HepG2 (cell line): ENCODE data around the gene COMP. TPM values are rescaled to one million over a fixed set of nuclear protein-coding genes. Genes with fewer than 3 reads are reported as not detected.

Source experiments
- DR1 ChIP-seq: sonication (generic); formaldehyde crosslinking; IDR thresholded peaks from 2 replicates; pipeline ENCODE4 v1.8.0; 2021; ENCODE audit warnings: mild to moderate bottlenecking, missing genetic modification reagents, inconsistent platforms
- GLMP ChIP-seq: sonication (generic); formaldehyde crosslinking; IDR thresholded peaks from 2 replicates; pipeline ENCODE4 v1.9.0; 2021; ENCODE audit warnings: missing genetic modification reagents, mild to moderate bottlenecking, borderline replicate concordance
- GMEB2 ChIP-seq: IDR thresholded peaks from 2 replicates; pipeline ENCODE4 v1.6.1; 2016; ENCODE audit warnings: missing biosample characterization, missing genetic modification reagents, low read depth
- HDAC1 ChIP-seq: sonication (generic); formaldehyde crosslinking; IDR thresholded peaks from 2 replicates; pipeline ENCODE4 v1.5.1; 2020; ENCODE audit warnings: mild to moderate bottlenecking, missing genetic modification reagents
- ISL2 ChIP-seq: sonication (generic); formaldehyde crosslinking; IDR thresholded peaks from 2 replicates; pipeline ENCODE4 v1.5.0; 2020; ENCODE audit warnings: missing genetic modification reagents
- MXI1 ChIP-seq: IDR thresholded peaks from 3 replicates; pipeline ENCODE4 v1.6.1; 2012; ENCODE audit warnings: low read depth, low read length, inconsistent platforms, borderline replicate concordance
- NR2F6 ChIP-seq, 2 experiments: IDR thresholded peaks; 2 replicates each; pipeline ENCODE4 v1.6.1; 2016; ENCODE audit warnings: antibody characterized with exemption in 1 of 2, mild to moderate bottlenecking in 1 of 2
- ONECUT2 ChIP-seq: sonication (generic); formaldehyde crosslinking; IDR thresholded peaks from 2 replicates; pipeline ENCODE4 v1.4.0; 2020; ENCODE audit warnings: missing genetic modification reagents
- RXRB ChIP-seq: IDR thresholded peaks from 2 replicates; pipeline ENCODE4 v1.6.1; 2016; ENCODE audit warnings: borderline replicate concordance, missing genetic modification reagents, missing compliant biosample characterization
- SMAD3 ChIP-seq: sonication (generic); formaldehyde crosslinking; IDR thresholded peaks from 2 replicates; pipeline ENCODE4 v1.4.0; 2020; ENCODE audit warnings: missing genetic modification reagents
- STAG1 ChIP-seq: sonication (generic); formaldehyde crosslinking; IDR thresholded peaks from 2 replicates; pipeline ENCODE4 v1.4.0; 2020; ENCODE audit warnings: missing genetic modification reagents
- TARDBP ChIP-seq: sonication (generic); formaldehyde crosslinking; IDR thresholded peaks from 2 replicates; pipeline ENCODE4 v1.8.0; 2022; ENCODE audit warnings: mild to moderate bottlenecking, missing genetic modification reagents
- ZNF124 ChIP-seq: sonication (generic); formaldehyde crosslinking; IDR thresholded peaks from 2 replicates; pipeline ENCODE4 v1.4.0; 2020; ENCODE audit warnings: missing genetic modification reagents
- ZNF777 ChIP-seq: sonication (generic); formaldehyde crosslinking; IDR thresholded peaks from 2 replicates; pipeline ENCODE4 v1.4.0; 2020; ENCODE audit warnings: missing genetic modification reagents
- ZNF782 ChIP-seq: sonication (generic); formaldehyde crosslinking; IDR thresholded peaks from 2 replicates; pipeline ENCODE4 v1.4.0; 2020; ENCODE audit warnings: missing genetic modification reagents, mild to moderate bottlenecking, borderline replicate concordance
- polyA plus RNA-seq, 8 experiments: library from polyadenylated mRNA; depleted of rRNA in 3 of 8; stranded (reverse) in 7 of 8; unstranded in 1 of 8; fragments of >200 nt; fragmentation: Illumina TruSeq in 4 of 8; extraction: Trizol in 4 of 8; gene quantifications; 2 replicates each; pipeline versions ENCODE4 v1.2.1 to v1.2.3, GENCODE V29; 2011 to 2016; ENCODE audit warnings: low read depth in 4 of 8, missing spikeins in 1 of 8, mixed read lengths in 1 of 8; ENCODE audit not compliant: insufficient read depth in 1 of 8
- total RNA-seq, 5 experiments: library from RNA; depleted of rRNA; stranded (reverse); fragments of >200 nt; fragmentation: Illumina TruSeq; extraction: Trizol; gene quantifications; 2 replicates each; pipeline ENCODE4 v1.2.3, GENCODE V29; 2016; ENCODE audit warnings: low read depth in 1 of 5
- TF ChIP-seq, protein P1 (sequence below): sonication (generic); formaldehyde crosslinking; IDR thresholded peaks from 2 replicates; pipeline ENCODE4 v1.4.0; 2020; ENCODE audit warnings: missing genetic modification reagents, mild to moderate bottlenecking, borderline replicate concordance
- TF ChIP-seq, protein P2 (sequence below): sonication (generic); formaldehyde crosslinking; IDR thresholded peaks from 2 replicates; pipeline ENCODE4 v1.4.0; 2020; ENCODE audit warnings: mild to moderate bottlenecking, missing genetic modification reagents
- TF ChIP-seq, protein P3 (sequence below): IDR thresholded peaks from 2 replicates; pipeline ENCODE4 v1.6.1; 2018; ENCODE audit warnings: missing genetic modification reagents, mild to moderate bottlenecking, missing compliant biosample characterization
- TF ChIP-seq, protein P4 (sequence below): sonication (generic); formaldehyde crosslinking; IDR thresholded peaks from 2 replicates; pipeline ENCODE4 v1.4.0; 2020; ENCODE audit warnings: mild to moderate bottlenecking, missing genetic modification reagents

COMP gene
- total and polyA plus RNA-seq, 2 of the 13 experiments (the other 11 are each of a cell fraction or from before 2014, with no cell fraction given), result 0.04 to 0.13 TPM

DNA sequence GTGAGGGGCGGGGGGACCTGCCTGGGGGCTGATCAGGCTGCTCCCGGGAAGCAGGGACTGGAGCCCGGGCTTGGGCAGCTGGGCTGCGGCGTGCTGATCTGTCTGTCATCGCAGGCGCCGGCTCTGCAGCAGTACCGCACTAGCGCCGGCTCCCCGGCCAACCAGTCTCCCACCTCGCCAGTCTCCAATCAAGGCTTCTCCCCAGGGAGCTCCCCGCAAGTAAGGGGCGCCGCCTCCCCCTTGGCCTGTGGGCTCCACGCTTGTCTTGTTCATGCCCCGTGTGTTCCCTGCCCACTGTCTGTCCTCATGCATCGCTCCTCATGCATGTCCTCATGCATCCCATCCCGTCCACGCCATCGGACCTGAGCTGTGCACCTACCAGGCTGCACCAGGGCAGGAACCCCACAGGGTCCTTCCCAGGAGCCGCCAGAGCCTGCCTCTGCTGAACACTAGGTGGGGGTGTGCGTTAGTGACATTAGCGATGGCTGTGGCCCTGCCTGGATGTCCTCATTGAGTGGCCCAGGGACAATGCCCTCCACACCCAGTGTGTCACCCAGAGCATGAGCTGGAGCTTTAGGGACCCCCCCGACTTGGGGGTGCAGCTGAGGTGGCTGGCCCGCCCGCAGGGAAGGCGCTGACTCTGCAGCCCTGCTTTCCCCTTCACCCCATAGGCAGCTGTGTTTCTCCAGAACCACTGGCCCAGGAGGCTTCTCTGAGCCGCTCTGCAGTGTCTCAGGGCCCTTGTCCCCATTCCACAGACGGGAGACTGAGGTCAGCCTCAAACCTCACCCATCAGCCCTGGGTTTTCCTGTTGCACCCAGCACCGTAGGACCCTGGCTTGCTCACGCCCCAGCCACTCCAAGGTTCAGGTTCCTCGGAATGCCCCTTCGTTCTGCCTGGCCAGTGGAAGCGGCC lies 19.5 kb downstream of the COMP start (continued):
- TF ChIP-seq, protein P1, sequence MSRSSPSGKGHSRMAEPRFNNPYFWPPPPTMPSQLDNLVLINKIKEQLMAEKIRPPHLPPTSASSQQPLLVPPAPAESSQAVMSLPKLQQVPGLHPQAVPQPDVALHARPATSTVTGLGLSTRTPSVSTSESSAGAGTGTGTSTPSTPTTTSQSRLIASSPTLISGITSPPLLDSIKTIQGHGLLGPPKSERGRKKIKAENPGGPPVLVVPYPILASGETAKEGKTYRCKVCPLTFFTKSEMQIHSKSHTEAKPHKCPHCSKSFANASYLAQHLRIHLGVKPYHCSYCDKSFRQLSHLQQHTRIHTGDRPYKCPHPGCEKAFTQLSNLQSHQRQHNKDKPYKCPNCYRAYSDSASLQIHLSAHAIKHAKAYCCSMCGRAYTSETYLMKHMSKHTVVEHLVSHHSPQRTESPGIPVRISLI (CRISPR knock-in tag), result no peak
- TF ChIP-seq ZNF782 (CRISPR knock-in tag), result no peak
- TF ChIP-seq STAG1, result peak; percentile 83
- TF ChIP-seq NR2F6 (IDR thresholded peaks at IDR 0.05), result no peak
- TF ChIP-seq NR2F6 (CRISPR knock-in tag; IDR thresholded peaks at IDR 0.05), result no peak
- no peak for TF ChIP-seq MXI1
- TF ChIP-seq, protein P2, sequence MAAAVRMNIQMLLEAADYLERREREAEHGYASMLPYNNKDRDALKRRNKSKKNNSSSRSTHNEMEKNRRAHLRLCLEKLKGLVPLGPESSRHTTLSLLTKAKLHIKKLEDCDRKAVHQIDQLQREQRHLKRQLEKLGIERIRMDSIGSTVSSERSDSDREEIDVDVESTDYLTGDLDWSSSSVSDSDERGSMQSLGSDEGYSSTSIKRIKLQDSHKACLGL (CRISPR knock-in tag), result 0 out of 2 replicates have a peak, but pooled peaks have one; percentile 34
- TF ChIP-seq ZNF777, result no peak
- TF ChIP-seq SMAD3, result no peak
- TF ChIP-seq, protein P3, sequence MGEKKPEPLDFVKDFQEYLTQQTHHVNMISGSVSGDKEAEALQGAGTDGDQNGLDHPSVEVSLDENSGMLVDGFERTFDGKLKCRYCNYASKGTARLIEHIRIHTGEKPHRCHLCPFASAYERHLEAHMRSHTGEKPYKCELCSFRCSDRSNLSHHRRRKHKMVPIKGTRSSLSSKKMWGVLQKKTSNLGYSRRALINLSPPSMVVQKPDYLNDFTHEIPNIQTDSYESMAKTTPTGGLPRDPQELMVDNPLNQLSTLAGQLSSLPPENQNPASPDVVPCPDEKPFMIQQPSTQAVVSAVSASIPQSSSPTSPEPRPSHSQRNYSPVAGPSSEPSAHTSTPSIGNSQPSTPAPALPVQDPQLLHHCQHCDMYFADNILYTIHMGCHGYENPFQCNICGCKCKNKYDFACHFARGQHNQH, result no peak
- no peak for TF ChIP-seq GMEB2 (CRISPR knock-in tag)
- no peak for TF ChIP-seq DR1 (CRISPR knock-in tag)
- TF ChIP-seq RXRB (CRISPR knock-in tag), result no peak
- no peak for TF ChIP-seq ISL2 (CRISPR knock-in tag)
- TF ChIP-seq ONECUT2 (CRISPR knock-in tag), result no peak
- TF ChIP-seq TARDBP (CRISPR knock-in tag), result peak; percentile 46; the same call in 1 of the 2 replicates
- no peak for TF ChIP-seq ZNF124 (CRISPR knock-in tag)
- TF ChIP-seq HDAC1 (CRISPR knock-in tag), result no peak
- TF ChIP-seq GLMP, result no peak
- TF ChIP-seq, protein P4, sequence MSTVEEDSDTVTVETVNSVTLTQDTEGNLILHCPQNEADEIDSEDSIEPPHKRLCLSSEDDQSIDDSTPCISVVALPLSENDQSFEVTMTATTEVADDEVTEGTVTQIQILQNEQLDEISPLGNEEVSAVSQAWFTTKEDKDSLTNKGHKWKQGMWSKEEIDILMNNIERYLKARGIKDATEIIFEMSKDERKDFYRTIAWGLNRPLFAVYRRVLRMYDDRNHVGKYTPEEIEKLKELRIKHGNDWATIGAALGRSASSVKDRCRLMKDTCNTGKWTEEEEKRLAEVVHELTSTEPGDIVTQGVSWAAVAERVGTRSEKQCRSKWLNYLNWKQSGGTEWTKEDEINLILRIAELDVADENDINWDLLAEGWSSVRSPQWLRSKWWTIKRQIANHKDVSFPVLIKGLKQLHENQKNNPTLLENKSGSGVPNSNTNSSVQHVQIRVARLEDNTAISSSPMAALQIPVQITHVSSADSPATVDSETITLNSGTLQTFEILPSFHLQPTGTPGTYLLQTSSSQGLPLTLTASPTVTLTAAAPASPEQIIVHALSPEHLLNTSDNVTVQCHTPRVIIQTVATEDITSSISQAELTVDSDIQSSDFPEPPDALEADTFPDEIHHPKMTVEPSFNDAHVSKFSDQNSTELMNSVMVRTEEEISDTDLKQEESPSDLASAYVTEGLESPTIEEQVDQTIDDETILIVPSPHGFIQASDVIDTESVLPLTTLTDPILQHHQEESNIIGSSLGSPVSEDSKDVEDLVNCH, result no peak
